K562 (cell line): Measurements from ENCODE around the gene TSPAN14. TPM values are rescaled to one million over a fixed set of nuclear protein-coding genes. Genes with fewer than 3 reads are reported as not detected.

Source experiments
- ATF2 ChIP-seq: sonication (generic); formaldehyde crosslinking; IDR thresholded peaks from 2 replicates; pipeline ENCODE4 v1.8.1; 2022; ENCODE audit warnings: missing genetic modification reagents
- CBFA2T2 ChIP-seq: fragments of 450-650 bp; conservative IDR thresholded peaks from 2 replicates; pipeline ENCODE4 v1.6.1; 2017; ENCODE audit warnings: mild to moderate bottlenecking
- CTBP1 ChIP-seq: fragments of 450-650 bp; IDR thresholded peaks from 2 replicates; pipeline ENCODE4 v1.6.1; 2016; ENCODE audit warnings: borderline replicate concordance
- ESRRB ChIP-seq: fragments of 250-450 bp; sonication (Bioruptor Pico); IDR thresholded peaks from 2 replicates; pipeline ENCODE4 v1.5.0; 2020; ENCODE audit warnings: mild to moderate bottlenecking, moderate library complexity, borderline replicate concordance
- FUS ChIP-seq: fragments of 200-400 bp; formaldehyde crosslinking; optimal IDR thresholded peaks from 2 replicates; pipeline ENCODE3; 2017; ENCODE audit warnings: low read depth, low read length
- GATAD2B ChIP-seq: fragments of 450-650 bp; IDR thresholded peaks from 2 replicates; pipeline ENCODE4 v1.6.1; 2017; ENCODE audit warnings: mild to moderate bottlenecking, borderline replicate concordance
- HCFC1 ChIP-seq: IDR thresholded peaks from 2 replicates; pipeline ENCODE4 v1.6.1; 2012; ENCODE audit warnings: low read depth, low read length, improper control_type of control experiment
- HNRNPUL1 ChIP-seq: fragments of 200-400 bp; formaldehyde crosslinking; IDR thresholded peaks from 2 replicates; pipeline ENCODE4 v1.6.1; 2017; ENCODE audit warnings: low read length
- MAZ ChIP-seq, 2 experiments: fragments of 450-650 bp in 1 of 2; sonication (generic) in 1 of 2; formaldehyde crosslinking; IDR thresholded peaks in 1 of 2; conservative IDR thresholded peaks in 1 of 2; 2 replicates each; pipeline versions ENCODE4 v1.4.0 to v1.5.0; 2020; ENCODE audit warnings: mild to moderate bottlenecking in 1 of 2, missing genetic modification reagents in 1 of 2
- MTA2 ChIP-seq: fragments of 450-650 bp; IDR thresholded peaks from 2 replicates; pipeline ENCODE4 v1.6.1; 2016; ENCODE audit warnings: low read depth
- NR2C1 ChIP-seq, 2 experiments: fragments of 450-650 bp; IDR thresholded peaks; 2 replicates each; pipeline ENCODE4 v1.6.1; 2017; ENCODE audit warnings: mild to moderate bottlenecking in 2 of 2, antibody characterized with exemption in 1 of 2, inconsistent platforms in 1 of 2, missing compliant biosample characterization in 1 of 2, missing genetic modification characterization in 1 of 2
- NRF1 ChIP-seq, 2 experiments: fragments of 450-650 bp; IDR thresholded peaks in 1 of 2; conservative IDR thresholded peaks in 1 of 2; 2 replicates each; pipeline ENCODE4 v1.6.1; 2014; ENCODE audit warnings: mild to moderate bottlenecking in 2 of 2
- RAD21 ChIP-seq, 2 experiments: fragments of 250-450 bp in 1 of 2; fragments of 450-650 bp in 1 of 2; sonication (Bioruptor Pico) in 1 of 2; formaldehyde crosslinking in 1 of 2; IDR thresholded peaks in 1 of 2; conservative IDR thresholded peaks in 1 of 2; 2 replicates each; pipeline versions ENCODE4 v1.4.0 to v1.8.0; 2020 to 2022; ENCODE audit warnings: mild to moderate bottlenecking in 2 of 2, moderate library complexity in 1 of 2
- RBM25 ChIP-seq: fragments of 200-400 bp; formaldehyde crosslinking; IDR thresholded peaks from 2 replicates; pipeline ENCODE4 v1.6.1; 2018; ENCODE audit warnings: low read length, low read depth, moderate library complexity; ENCODE audit not compliant: severe bottlenecking
- RBM39 ChIP-seq: fragments of 200-400 bp; formaldehyde crosslinking; optimal IDR thresholded peaks from 2 replicates; pipeline ENCODE3; 2018; ENCODE audit warnings: low read depth, low read length
- RUNX1 ChIP-seq: sonication (generic); IDR thresholded peaks from 2 replicates; pipeline ENCODE4 v1.6.1; 2016; ENCODE audit warnings: antibody characterized with exemption, low read depth
- SMC3 ChIP-seq: conservative IDR thresholded peaks from 2 replicates; pipeline ENCODE4 v1.6.1; 2011; ENCODE audit warnings: low read depth, low read length, improper control_type of control experiment; ENCODE audit not compliant: insufficient read depth
- TAF15 ChIP-seq: fragments of 200-400 bp; formaldehyde crosslinking; IDR thresholded peaks from 2 replicates; pipeline ENCODE4 v1.6.1; 2017; ENCODE audit warnings: mild to moderate bottlenecking, low read depth, low read length, moderate library complexity
- TEAD4 ChIP-seq, 2 experiments: sonication (generic) in 1 of 2; formaldehyde crosslinking in 1 of 2; IDR thresholded peaks; 2 replicates each; pipeline versions ENCODE4 v1.6.1 to v1.8.0; 2012 to 2022; ENCODE audit warnings: borderline replicate concordance in 1 of 2, inconsistent platforms in 1 of 2, low read length in 1 of 2, mild to moderate bottlenecking in 1 of 2, missing genetic modification reagents in 1 of 2
- TRIM28 ChIP-seq: fragments of 450-650 bp; IDR thresholded peaks from 2 replicates; pipeline ENCODE4 v1.6.1; 2017
- TSC22D4 ChIP-seq: fragments of 450-650 bp; IDR thresholded peaks from 2 replicates; pipeline ENCODE4 v1.6.1; 2016; ENCODE audit warnings: missing genetic modification characterization, missing biosample characterization, control low read depth
- ZBTB5 ChIP-seq: fragments of 450-650 bp; IDR thresholded peaks from 2 replicates; pipeline ENCODE4 v1.6.1; 2017; ENCODE audit warnings: antibody characterized with exemption
- ZKSCAN8 ChIP-seq: fragments of 200-800 bp; sonication (Bioruptor generic); IDR thresholded peaks from 2 replicates; pipeline ENCODE4 v1.6.1; 2016; ENCODE audit warnings: missing genetic modification characterization, missing compliant biosample characterization
- ZNF324 ChIP-seq: fragments of 250-450 bp; sonication (Bioruptor Pico); IDR thresholded peaks from 2 replicates; pipeline ENCODE4 v1.4.0; 2020; ENCODE audit warnings: mild to moderate bottlenecking
- ZNF449 ChIP-seq: fragments of 250-450 bp; sonication (Bioruptor Pico); IDR thresholded peaks from 2 replicates; pipeline ENCODE4 v1.8.0; 2022; ENCODE audit warnings: moderate library complexity, mild to moderate bottlenecking, inconsistent platforms
- ZNF75A ChIP-seq: fragments of 450-650 bp; formaldehyde crosslinking; IDR thresholded peaks from 2 replicates; pipeline ENCODE4 v1.4.0; 2020; ENCODE audit warnings: mild to moderate bottlenecking
- polyA plus RNA-seq, 8 experiments: library from polyadenylated mRNA; depleted of rRNA in 4 of 8; stranded (reverse) in 5 of 8; unstranded in 3 of 8; fragments of >200 nt; fragmentation: Nextera tagmentation in 2 of 8; fragmentation: Illumina TruSeq in 1 of 8; extraction: Ambion mirVana in 2 of 8; extraction: Trizol in 1 of 8; gene quantifications; 2 replicates each; pipeline versions ENCODE4 v1.2.1 to v1.2.3, GENCODE V29; 2011 to 2014; ENCODE audit warnings: inconsistent platforms in 1 of 8, missing spikeins in 1 of 8
- total RNA-seq, 7 experiments: library from RNA; depleted of rRNA in 6 of 7; stranded (reverse); fragments of >200 nt in 6 of 7; fragmentation: Illumina TruSeq in 2 of 7; extraction: Trizol in 2 of 7; gene quantifications; 2 replicates each; pipeline versions ENCODE4 v1.2.1 to v1.2.3, GENCODE V29; 2011 to 2021; ENCODE audit warnings: low replicate concordance in 1 of 7

TSPAN14 gene
- total and polyA plus RNA-seq, 9 of the 15 experiments (the other 6 are each of a cell fraction or from before 2014, with no cell fraction given): 5.8 to 92.9 (median 23.3) TPM

- TF ChIP-seq ESRRB (CRISPR knock-in tag) (no peak), CBFA2T2 (no peak), ZKSCAN8 (CRISPR knock-in tag) (no peak), ATF2 (CRISPR knock-in tag) (no peak), MTA2 (no peak), ZBTB5 (no peak), RUNX1 (no peak), RAD21 (CRISPR knock-in tag; conservative IDR thresholded peaks at IDR 0.05 in 1 of 2, IDR thresholded peaks at IDR 0.05 in 1 of 2) (peak; percentile 58 to 69), RBM25 (no peak), NRF1 (conservative IDR thresholded peaks at IDR 0.05 in 1 of 2, IDR thresholded peaks at IDR 0.05 in 1 of 2) (no peak), HNRNPUL1 (no peak), ZNF75A (CRISPR knock-in tag) (no peak), TAF15 (no peak), MAZ (CRISPR knock-in tag; conservative IDR thresholded peaks at IDR 0.05 in 1 of 2, IDR thresholded peaks at IDR 0.05 in 1 of 2) (no peak), TRIM28 (no peak), SMC3 (peak; percentile 67), RBM39 (no peak), FUS (no peak), CTBP1 (0 out of 2 replicates have a peak, but pooled peaks have one; percentile 14), HCFC1 (no peak), ZNF324 (no peak), TSC22D4 (tag) (no peak), TEAD4 (IDR thresholded peaks at IDR 0.05; ENCODE audit: low read length) (no peak), TEAD4 (CRISPR knock-in tag; IDR thresholded peaks at IDR 0.05; ENCODE audit: borderline replicate concordance) (no peak), ZNF449 (no peak), NR2C1 (IDR thresholded peaks at IDR 0.05) (no peak), NR2C1 (tag; IDR thresholded peaks at IDR 0.05) (no peak), GATAD2B (no peak)
Observed at GRCh38 chr10:80443531-80443974, 10.6 kb upstream of the TSPAN14 start (continued).
